Measurements from ENCODE around the gene BABAM2.
"Not testable (repeated sequence)": the region's sequence is repeated elsewhere in the genome, so short reads cannot be mapped to it uniquely, and the experiment has no call there.

The BABAM2 gene

DNA sequence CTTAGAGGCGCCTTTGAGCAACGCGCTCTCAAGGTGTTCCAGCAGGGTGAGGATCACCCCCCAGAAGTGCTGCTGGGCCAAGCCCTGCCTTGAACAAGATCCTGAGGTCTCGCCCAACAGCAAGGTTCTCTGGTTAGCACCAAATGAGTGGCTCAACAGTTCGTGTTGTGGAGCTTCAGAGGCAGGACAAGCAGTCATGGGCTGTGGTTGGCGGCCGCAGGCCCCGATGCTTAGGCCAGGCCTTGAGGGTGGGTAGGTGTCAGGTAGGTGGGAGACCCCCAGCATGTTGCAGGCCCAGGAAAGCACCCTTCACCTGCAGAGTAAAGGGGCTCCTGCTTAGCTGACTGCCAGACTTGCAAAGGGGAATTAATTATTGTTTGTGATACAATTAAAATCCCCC is 431.9 kb downstream of the BABAM2 start:
- DNase-seq, result no peak

GRCh38 chr2:28322981-28323396 is 432.5 kb downstream of the BABAM2 start:
- no peak for DNase-seq

DNA sequence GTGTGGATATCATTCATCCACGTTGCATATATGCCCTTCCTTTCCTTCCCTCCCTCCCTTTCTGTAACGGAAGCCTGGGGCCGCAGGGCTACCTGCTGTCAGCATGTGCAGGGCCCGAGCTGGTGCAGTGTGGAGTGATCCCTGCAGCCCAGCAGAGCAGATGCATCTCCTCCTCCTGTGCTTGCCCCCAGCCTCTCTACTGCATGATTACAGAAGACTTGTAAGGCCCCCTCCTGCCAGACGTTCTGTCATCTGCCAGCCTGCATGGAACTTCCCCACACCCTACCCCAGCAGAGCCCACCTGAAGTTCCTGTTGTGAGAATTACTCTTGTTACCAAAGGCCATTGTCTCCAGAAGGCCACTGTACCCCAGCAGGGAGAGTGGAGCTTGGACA is 434.6 kb downstream of the BABAM2 start:
- DNase-seq, result no peak

- DNase-seq, result no peak
Measured at GRCh38 chr2:28325567-28326468, 435.3 kb downstream of the BABAM2 start.

DNA sequence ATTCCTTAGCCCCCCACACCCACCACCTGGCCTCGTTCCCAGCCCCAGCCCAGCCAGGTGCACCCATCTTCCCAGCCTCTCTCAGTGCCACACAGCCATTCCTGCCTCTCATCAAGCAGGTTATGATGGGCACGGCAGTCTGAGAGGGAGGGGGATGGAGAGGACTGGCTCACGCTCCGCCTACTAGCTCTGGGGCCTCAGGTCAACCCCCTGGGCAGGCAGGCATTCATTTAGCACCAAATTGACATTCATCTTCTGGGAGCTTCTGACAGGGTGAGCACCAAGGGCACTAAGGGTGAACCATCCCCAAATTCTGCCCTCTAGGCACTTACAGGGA is 435.9 kb downstream of the BABAM2 start:
- DNase-seq, result no peak

DNA sequence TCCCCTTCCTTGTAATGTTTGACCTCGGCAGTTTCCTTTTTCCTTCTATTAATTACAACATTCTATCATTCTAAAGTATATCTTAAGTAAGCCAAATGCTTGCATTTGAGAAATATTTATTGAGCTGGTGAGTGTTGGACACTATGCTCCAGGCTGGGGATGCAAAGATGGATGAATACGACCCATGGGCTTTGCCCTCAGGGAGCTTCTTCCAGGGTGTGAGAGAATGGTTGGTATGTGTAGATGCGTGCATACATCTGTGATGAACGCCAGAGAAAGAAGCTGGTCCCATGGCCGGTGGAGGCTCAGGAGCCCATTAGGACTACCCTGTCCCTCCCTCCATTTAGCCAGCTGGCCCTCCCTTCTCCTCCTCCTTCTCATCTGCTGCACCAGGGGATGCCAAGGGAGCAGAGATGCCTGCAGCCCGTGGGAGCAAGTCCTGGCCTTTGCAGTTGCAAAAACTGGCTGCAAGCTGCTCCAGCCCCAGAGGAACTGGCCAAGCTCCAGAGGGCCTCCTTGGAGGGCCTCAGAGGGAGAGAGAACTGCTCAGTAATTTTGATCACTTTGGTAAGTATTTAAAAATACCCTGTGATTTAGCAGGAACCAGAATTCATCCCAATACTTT is 436.5 kb downstream of the BABAM2 start:
- DNase-seq, result no peak

DNA sequence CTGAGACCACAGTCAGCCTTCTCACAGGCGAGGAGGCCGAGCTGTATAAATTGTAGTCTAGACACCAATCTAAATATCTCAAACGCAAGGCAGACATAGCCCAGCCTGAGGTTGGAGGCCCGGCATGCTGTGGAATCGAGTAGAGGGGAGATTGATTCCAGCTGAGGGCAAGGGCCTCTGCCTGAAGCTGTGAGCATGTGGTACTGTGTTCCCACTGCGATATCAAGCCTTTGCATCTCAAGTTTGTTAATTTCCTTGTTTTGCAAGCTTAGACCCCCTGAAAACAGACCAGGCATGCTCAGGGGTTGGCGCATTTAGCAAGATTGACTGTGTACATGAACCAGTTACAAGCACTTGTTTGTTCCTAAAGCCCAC is 437.0 kb downstream of the BABAM2 start:
- no peak for DNase-seq

- no peak for DNase-seq
Measured at GRCh38 chr2:28327956-28328922, 437.7 kb downstream of the BABAM2 start.

- DNase-seq, result no peak
Measured at GRCh38 chr2:28329184-28329583, 438.7 kb downstream of the BABAM2 start.

DNA sequence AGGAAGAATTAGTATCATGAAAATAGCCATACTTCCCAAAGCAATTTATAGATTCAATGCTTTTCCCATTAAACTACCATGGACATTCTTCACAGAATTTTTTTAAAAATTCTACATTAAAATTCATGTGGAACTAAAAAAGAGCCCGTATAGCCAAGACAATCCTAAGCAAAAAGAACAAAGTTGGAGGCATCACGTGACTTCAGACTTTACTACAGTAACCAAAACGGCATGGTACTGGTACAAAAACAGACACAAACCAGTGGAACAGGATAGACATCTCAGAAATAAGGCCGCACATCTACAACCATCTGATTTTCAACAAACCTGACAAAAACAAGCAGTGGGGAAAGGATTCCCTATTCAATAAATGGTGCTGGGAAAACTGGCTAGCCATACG is 440.2 kb downstream of the BABAM2 start:
- not testable (repeated sequence) for DNase-seq

DNA sequence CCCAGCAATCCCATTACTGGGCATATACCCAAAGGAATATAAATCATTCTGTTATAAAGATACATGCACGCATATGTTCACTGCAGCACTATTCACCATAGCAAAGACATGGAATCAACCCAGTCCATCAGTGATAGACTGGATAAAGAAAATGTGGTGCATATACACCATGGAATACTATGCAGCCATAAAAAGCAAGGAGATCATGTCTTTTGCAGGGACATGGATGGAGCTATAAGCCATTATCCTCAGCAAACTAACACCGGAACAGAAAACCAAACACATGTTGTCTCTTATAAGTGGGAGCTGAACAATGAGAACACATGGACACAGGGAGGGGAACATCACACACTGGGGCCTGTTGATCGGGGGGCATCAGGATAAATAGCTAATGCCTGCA is 441.3 kb downstream of the BABAM2 start:
- not testable (repeated sequence) for DNase-seq

- no peak for DNase-seq
Measured at GRCh38 chr2:28332696-28333095, 442.2 kb downstream of the BABAM2 start.

- DNase-seq, result no peak
Measured at GRCh38 chr2:28333606-28334526, 443.3 kb downstream of the BABAM2 start.

DNA sequence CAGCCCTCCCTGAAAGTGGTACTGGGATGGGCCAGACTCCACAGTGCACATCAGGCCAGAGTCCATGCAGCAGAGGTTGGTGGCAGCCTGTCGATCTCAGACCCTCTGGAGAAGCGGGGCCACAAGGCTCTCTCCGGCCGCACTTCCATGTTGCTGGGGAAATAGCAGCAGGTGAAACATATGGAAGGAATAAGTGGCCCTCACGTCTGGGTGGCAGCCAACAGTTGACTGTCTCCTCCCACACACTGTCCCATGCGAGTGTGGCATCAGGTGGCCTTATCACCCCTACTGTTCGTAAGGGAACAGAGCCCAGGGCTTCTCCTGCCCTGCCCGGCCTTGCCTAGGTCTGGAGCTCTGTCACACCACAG is 444.0 kb downstream of the BABAM2 start:
- no peak for DNase-seq

- DNase-seq, result not testable (repeated sequence)
Measured at GRCh38 chr2:28335265-28335664, 444.7 kb downstream of the BABAM2 start.

DNA sequence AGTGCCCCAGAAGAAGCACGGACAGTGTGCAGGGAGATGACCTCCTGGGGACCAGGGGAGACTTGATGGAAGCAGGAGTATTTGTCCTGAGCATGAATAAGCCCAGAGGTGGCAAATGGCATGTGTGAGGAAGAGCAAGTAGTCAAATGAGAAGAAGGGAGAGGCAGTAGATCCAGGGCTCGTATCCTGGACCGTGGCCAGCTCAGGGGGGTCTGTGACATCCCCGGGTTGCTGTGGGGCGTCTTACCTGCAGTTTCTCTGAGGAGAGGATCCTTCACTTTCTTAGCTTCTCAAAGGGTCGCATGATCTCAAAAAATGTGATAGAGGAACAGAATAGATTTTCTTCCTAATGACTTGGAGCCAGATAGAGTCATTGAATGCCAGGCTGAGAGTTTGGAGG is 445.1 kb downstream of the BABAM2 start:
- DNase-seq, result no peak

DNA sequence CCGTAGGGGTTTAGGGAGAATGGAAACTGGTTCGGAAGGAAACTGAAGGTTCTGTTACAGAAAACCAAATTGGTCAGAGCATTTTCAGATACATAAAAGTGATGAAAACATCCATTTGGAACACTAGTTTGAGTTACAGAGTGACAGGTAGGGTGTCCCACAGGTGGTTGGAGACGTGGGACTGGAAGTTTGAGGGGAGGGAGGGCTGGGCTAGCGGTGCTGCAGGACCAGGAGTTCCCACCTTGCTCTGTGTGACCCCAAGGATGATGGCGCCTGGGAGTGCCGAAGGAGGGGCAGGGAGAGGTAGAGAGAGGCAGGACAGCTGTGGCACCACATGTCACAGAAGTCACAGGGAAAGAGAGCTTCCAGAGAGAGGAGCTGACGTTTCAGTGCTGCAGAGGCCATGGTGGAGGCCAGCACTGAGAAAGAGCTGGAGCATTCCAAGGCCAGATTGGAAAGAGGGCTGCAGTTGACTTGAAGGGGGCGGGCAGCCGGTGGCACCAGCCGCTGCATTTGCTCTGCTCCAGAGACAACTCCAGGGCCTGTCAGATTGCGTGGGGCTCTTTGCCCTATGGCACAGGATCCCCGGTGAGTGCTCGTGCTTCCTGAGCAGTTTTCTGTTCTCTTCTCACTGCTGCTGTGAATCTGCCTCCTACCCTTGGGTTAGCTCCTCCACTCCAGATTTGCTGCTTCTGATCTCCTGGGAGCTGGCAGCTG is 445.9 kb downstream of the BABAM2 start:
- DNase-seq, result no peak

- no peak for DNase-seq
Measured at GRCh38 chr2:28336982-28337627, 446.6 kb downstream of the BABAM2 start.

GRCh38 chr2:28338046-28338817 is 447.7 kb downstream of the BABAM2 start:
- no peak for DNase-seq

DNA sequence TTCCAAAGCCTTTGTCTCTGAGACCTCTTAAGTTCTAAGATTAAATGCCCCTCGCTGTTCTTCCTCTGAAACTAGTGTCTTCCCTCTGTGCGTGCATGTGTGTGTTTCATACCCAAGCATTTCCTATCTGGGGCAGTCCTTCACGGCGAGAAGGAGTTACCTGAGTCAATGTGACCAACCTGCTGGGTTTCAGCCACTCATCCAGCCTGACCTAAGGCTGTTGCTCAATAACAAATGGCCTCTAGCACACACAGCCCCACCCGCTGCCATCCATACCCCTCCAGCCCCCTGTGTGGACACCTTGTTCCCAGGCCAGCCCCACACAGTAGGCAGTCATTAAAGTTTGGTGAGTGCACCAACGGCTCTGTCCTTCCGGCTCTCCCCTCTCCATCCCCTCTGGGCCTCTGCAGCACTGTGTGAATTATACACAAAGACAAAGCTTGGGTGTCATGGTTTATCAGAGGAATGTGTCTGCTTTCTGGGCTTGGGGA is 448.3 kb downstream of the BABAM2 start:
- no peak for DNase-seq
